ENCODE measurements around the gene QPCTL. TPM values are rescaled to one million over a fixed set of nuclear protein-coding genes. Genes with fewer than 3 reads are reported as not detected.

QPCTL gene
- total RNA-seq, 2 donors from 2014 or later = 11.0 to 15.9 TPM

DNA sequence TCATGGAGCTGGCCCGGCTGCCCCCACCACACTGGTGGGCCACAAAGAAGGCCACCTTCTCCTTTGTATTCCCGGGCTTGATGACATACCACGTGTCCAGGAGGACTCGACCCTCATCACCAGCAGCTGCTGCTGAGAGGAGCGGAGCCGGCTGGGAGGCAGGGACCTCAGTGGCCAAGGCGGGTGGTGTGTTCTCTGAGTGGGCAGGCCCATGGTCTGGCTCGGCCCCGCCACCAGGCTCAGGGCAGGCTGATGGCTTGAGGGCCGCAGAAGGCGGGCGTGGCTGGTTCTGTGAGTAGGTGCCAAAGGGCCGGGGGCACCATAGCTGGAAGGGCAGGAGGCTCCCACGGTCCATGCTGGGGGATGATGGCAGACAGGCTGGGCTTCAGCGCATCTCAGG is 20.7 kb downstream of the QPCTL start:
- H3K4me1 Mint-ChIP-seq = peaks cover 19% of the 10 kb centered on the region
- Histone ChIP-seq H3K27me3 (ENCODE audit: control insufficient read depth, insufficient read depth, low read length, poor library complexity, severe bottlenecking) (no peaks in the 10 kb centered on the region), H3K36me3 (ENCODE audit: control insufficient read depth, insufficient read depth, low read length) (peaks cover 19% of the 10 kb centered on the region), H3K9ac (ENCODE audit: extremely low read depth, low read length, poor library complexity, severe bottlenecking) (no peak overlapping the region), H3K27ac (ENCODE audit: low read depth, low read length) (no peak overlapping the region), H3K9me3 (ENCODE audit: control insufficient read depth, low read length) (no peaks in the 10 kb centered on the region), H3K4me1 (ENCODE audit: control insufficient read depth, insufficient read depth, low read length) (peaks cover 2% of the 10 kb centered on the region), H3K4me3 (ENCODE audit: low read length) (no peak overlapping the region)
- TF ChIP-seq, protein P1, sequence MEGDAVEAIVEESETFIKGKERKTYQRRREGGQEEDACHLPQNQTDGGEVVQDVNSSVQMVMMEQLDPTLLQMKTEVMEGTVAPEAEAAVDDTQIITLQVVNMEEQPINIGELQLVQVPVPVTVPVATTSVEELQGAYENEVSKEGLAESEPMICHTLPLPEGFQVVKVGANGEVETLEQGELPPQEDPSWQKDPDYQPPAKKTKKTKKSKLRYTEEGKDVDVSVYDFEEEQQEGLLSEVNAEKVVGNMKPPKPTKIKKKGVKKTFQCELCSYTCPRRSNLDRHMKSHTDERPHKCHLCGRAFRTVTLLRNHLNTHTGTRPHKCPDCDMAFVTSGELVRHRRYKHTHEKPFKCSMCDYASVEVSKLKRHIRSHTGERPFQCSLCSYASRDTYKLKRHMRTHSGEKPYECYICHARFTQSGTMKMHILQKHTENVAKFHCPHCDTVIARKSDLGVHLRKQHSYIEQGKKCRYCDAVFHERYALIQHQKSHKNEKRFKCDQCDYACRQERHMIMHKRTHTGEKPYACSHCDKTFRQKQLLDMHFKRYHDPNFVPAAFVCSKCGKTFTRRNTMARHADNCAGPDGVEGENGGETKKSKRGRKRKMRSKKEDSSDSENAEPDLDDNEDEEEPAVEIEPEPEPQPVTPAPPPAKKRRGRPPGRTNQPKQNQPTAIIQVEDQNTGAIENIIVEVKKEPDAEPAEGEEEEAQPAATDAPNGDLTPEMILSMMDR (conservative IDR thresholded peaks at IDR 0.05) = no peak
- H3K4me3 Mint-ChIP-seq = no peak overlapping the region
- 94 to 95% methylated on average over 11 to 15 of the region's 15 CpGs for WGBS, 2 experiments (ENCODE audit: insufficient coverage in 1 of 2, insufficient read length in 1 of 2)
- no peaks in the 10 kb centered on the region for H3K9me3 Mint-ChIP-seq
- no peak overlapping the region for H3K27ac Mint-ChIP-seq
- H3K27me3 Mint-ChIP-seq (ENCODE audit: insufficient read depth) = no peaks in the 10 kb centered on the region
- H3K36me3 Mint-ChIP-seq (ENCODE audit: low read depth) = peaks cover 26% of the 10 kb centered on the region
- DNase-seq = no peak

- peak overlapping the region; percentile 59 for H3K27ac Mint-ChIP-seq
- DNase-seq = no peak
- 88 to 99% methylated on average over 2 to 3 of the region's 3 CpGs for WGBS, 2 experiments (ENCODE audit: insufficient coverage in 1 of 2, insufficient read length in 1 of 2)
- Histone ChIP-seq H3K4me3 (ENCODE audit: low read length) (no peak overlapping the region), H3K36me3 (ENCODE audit: control insufficient read depth, insufficient read depth, low read length) (peaks cover 23% of the 10 kb centered on the region), H3K4me1 (ENCODE audit: control insufficient read depth, insufficient read depth, low read length) (peaks cover 5% of the 10 kb centered on the region), H3K9me3 (ENCODE audit: control insufficient read depth, low read length) (no peaks in the 10 kb centered on the region), H3K27me3 (ENCODE audit: control insufficient read depth, insufficient read depth, low read length, poor library complexity, severe bottlenecking) (no peaks in the 10 kb centered on the region), H3K27ac (ENCODE audit: low read depth, low read length) (no peak overlapping the region), H3K9ac (ENCODE audit: extremely low read depth, low read length, poor library complexity, severe bottlenecking) (no peak overlapping the region)
- no peak overlapping the region for H3K4me3 Mint-ChIP-seq
- H3K4me1 Mint-ChIP-seq = peaks cover 26% of the 10 kb centered on the region
- H3K27me3 Mint-ChIP-seq (ENCODE audit: insufficient read depth) = no peaks in the 10 kb centered on the region
- H3K9me3 Mint-ChIP-seq = no peaks in the 10 kb centered on the region
- TF ChIP-seq, protein P1 (conservative IDR thresholded peaks at IDR 0.05) = no peak
- H3K36me3 Mint-ChIP-seq (ENCODE audit: low read depth) = peaks cover 31% of the 10 kb centered on the region
These were observed 22.7 kb downstream of the QPCTL start for GRCh38 chr19:45715139-45715538.

- Histone ChIP-seq H3K9ac (ENCODE audit: extremely low read depth, low read length, poor library complexity, severe bottlenecking) (peak overlapping the region; percentile 95), H3K27me3 (ENCODE audit: control insufficient read depth, insufficient read depth, low read length, poor library complexity, severe bottlenecking) (no peaks in the 10 kb centered on the region), H3K4me3 (ENCODE audit: low read length) (peak overlapping the region; percentile 91), H3K9me3 (ENCODE audit: control insufficient read depth, low read length) (no peaks in the 10 kb centered on the region), H3K27ac (ENCODE audit: low read depth, low read length) (peak overlapping the region; percentile 65), H3K36me3 (ENCODE audit: control insufficient read depth, insufficient read depth, low read length) (peaks cover 21% of the 10 kb centered on the region), H3K4me1 (ENCODE audit: control insufficient read depth, insufficient read depth, low read length) (peaks cover 5% of the 10 kb centered on the region)
- H3K4me1 Mint-ChIP-seq = peaks cover 26% of the 10 kb centered on the region
- WGBS, 2 experiments (ENCODE audit: insufficient coverage in 1 of 2, insufficient read length in 1 of 2) = 5 to 12% methylated on average over 14 to 24 of the region's 24 CpGs
- peak; percentile 66 for DNase-seq
- TF ChIP-seq, protein P1 (conservative IDR thresholded peaks at IDR 0.05) = peak; percentile 19
- no peaks in the 10 kb centered on the region for H3K9me3 Mint-ChIP-seq
- H3K27ac Mint-ChIP-seq = peak overlapping the region; percentile 99
- H3K27me3 Mint-ChIP-seq (ENCODE audit: insufficient read depth) = no peaks in the 10 kb centered on the region
- peak overlapping the region; percentile 92 for H3K4me3 Mint-ChIP-seq
- H3K36me3 Mint-ChIP-seq (ENCODE audit: low read depth) = peaks cover 30% of the 10 kb centered on the region
These were observed 24.1 kb downstream of the QPCTL start for GRCh38 chr19:45716359-45717130.

Measured in endodermal cell (in vitro differentiated cells).